A549 (cell line): ENCODE results near the gene VSTM5.

Experiments
- E2F6 ChIP-seq: IDR thresholded peaks from 2 replicates; pipeline ENCODE4 v1.6.1; 2012; ENCODE audit warnings: low read depth, borderline replicate concordance
- EP300 ChIP-seq, 2 experiments: fragments of >200 bp; sonication (Bioruptor Twin); formaldehyde crosslinking; IDR thresholded peaks; 2 replicates in 1 of 2; 3 replicates in 1 of 2; pipeline ENCODE4 v1.6.1; 2016 to 2017
- KDM5A ChIP-seq: fragments of 200-600 bp; sonication (generic); IDR thresholded peaks from 2 replicates; pipeline ENCODE4 v1.6.1; 2016; ENCODE audit warnings: antibody characterized with exemption, mild to moderate bottlenecking
- POLR2A ChIP-seq: IDR thresholded peaks from 2 replicates; pipeline ENCODE4 v1.6.1; 2012; ENCODE audit warnings: mild to moderate bottlenecking, low read length
- RARB ChIP-seq: fragments of 250-450 bp; sonication (Bioruptor Pico); IDR thresholded peaks from 2 replicates; pipeline ENCODE4 v1.8.0; 2021; ENCODE audit warnings: mild to moderate bottlenecking, moderate library complexity
- ZFP36 ChIP-seq: fragments of 450-650 bp; IDR thresholded peaks from 2 replicates; pipeline ENCODE4 v1.6.1; 2014; ENCODE audit warnings: borderline replicate concordance; ENCODE audit not compliant: partially characterized antibody

GRCh38 chr11:93822359-93822758 lies 28.1 kb downstream of the VSTM5 start:
- TF ChIP-seq KDM5A, result no peak
- no peak for TF ChIP-seq POLR2A
- no peak for TF ChIP-seq E2F6
- TF ChIP-seq EP300 (IDR thresholded peaks at IDR 0.05), result no peak
- no peak for TF ChIP-seq ZFP36
- TF ChIP-seq RARB (CRISPR knock-in tag), result no peak
